ENCODE data around the gene ZNF630.

- TF ChIP-seq POLR2A (IDR thresholded peaks at IDR 0.05; ENCODE audit: low read depth, low read length) (no peak), POLR2AphosphoS5 (IDR thresholded peaks at IDR 0.05; ENCODE audit: low read depth, low read length) (no peak)
Observed at GRCh38 chrX:48058621-48059295, 12.7 kb downstream of the ZNF630 start.

Data from GM12892 (cell line).